SW480 (cell line): ENCODE results near the gene CYSLTR1.
"Not testable (repeated sequence)": the region's sequence is repeated elsewhere in the genome, so short reads cannot be mapped to it uniquely, and the experiment has no call there.

Experiments
- DNase-seq: peaks from one replicate; pipeline ENCODE4 v3.0.0-alpha.2; 2016; ENCODE audit warnings: low spot score

Gene CYSLTR1

DNA sequence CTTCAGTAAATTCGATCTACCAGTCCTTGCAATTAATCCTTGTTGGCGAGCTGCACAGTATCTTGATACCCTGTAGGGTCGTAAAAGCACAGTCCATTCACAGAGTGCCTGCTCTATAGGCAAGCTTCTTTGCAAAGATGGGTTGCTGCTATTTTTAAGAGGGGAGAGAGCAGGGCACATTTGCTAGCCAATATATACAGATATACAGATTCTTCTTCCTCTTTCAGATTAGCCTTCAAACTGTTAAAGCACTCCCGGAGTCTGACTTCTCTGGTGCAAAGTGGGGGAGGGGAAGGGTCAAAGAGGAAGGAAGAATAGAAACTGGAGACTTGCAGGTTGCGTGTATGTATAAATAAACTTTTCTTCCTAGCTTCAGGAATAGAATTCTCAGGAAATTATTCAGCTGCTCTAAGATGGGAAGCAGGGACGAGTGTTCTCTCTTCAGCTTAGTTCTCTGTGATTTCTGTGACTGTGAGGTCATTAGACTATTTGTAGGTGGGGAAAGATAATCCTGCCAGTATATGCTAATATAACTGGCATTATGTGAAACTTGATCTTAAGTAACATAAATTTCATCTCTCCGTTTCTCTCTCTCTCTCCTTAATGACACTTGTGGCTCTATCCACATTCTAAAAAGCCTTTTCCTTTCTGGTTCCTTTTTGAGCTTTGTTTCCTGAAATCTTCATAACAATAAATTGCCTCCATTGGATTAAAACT lies at the start of gene CYSLTR1:
Gene CYSLTR1 (minus strand): TSS at position 242 of the 717 bp plus-strand sequence. CDS start 53,865 bp downstream, outside the sequence.
- DNase-seq, result no peak

DNA sequence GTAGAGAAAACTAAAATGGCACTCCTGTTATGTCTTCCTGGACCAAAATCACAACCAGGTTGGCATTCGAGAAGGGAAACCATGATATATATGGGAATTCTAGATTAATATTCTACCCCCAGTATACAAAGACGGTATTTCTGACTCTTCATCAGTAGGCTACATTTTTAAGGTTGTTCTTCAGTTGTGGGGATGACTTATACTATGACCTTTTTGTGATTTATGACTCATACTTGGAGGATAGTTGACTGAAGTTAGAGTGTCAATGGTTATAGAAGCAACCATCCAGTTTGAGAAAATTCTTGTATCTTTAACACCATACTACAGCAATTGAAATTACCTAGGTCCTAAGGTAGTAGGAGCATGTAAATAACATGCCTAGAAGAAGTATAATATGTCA lies 49.8 kb upstream of the CYSLTR1 start:
- DNase-seq, result no peak

- DNase-seq, result no peak
Observed at GRCh38 chrX:78375894-78376293, 48.5 kb upstream of the CYSLTR1 start.

DNA sequence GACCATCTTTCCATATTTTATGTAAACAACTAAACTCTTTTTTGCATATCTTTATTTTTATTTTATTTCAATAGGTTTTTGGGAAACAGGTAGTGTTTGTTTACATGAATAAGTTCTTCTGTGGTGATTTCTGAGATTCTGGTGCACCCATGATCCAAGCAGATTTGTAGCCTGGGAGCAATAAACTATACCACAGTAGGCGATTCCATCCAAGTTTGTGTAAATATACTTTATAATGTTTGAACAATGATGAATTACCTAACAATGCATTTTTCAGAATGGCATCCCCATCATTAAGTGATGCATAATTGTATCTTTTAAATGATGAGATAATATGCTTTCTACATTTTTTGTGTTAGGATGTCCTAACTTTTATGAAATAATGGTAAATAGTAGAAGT lies 39.2 kb upstream of the CYSLTR1 start:
- DNase-seq, result no peak

- no peak for DNase-seq
Observed at GRCh38 chrX:78357342-78358055, 30.1 kb upstream of the CYSLTR1 start.

- no peak for DNase-seq
Observed at GRCh38 chrX:78333521-78333920, 6.1 kb upstream of the CYSLTR1 start.

- DNase-seq, result no peak
Observed at GRCh38 chrX:78331708-78332107, 4.3 kb upstream of the CYSLTR1 start.

GRCh38 chrX:78330540-78330939 lies 3.1 kb upstream of the CYSLTR1 start:
- no peak for DNase-seq

- DNase-seq, result no peak
Observed at GRCh38 chrX:78330068-78330467, 2.7 kb upstream of the CYSLTR1 start.

DNA sequence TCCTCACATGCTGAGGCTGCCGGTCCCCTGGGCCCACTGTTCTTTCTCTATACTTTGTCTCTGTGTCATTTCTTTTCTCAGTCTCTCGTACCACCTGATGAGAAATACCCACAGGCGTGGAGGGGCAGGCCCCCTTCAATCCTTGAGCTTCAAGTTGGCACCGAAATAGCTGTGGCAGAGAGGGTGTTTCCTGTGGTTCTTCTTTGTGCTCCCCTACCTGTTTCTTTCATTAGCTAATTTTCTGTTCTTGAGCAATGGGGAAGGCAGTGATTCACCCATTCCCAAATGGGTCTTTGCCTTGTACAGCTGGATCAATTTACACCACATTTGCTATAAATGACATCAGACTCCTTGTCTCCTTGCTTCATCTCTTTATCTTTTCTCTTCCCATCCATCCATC lies 2.1 kb upstream of the CYSLTR1 start:
- DNase-seq, result no peak

- DNase-seq, result no peak
Observed at GRCh38 chrX:78326401-78326800, 1.0 kb downstream of the CYSLTR1 start.

GRCh38 chrX:78322863-78323262 lies 4.5 kb downstream of the CYSLTR1 start:
- DNase-seq, result no peak

GRCh38 chrX:78321809-78322208 lies 5.6 kb downstream of the CYSLTR1 start:
- no peak for DNase-seq

GRCh38 chrX:78316265-78316664 lies 11.1 kb downstream of the CYSLTR1 start:
- DNase-seq, result no peak

DNA sequence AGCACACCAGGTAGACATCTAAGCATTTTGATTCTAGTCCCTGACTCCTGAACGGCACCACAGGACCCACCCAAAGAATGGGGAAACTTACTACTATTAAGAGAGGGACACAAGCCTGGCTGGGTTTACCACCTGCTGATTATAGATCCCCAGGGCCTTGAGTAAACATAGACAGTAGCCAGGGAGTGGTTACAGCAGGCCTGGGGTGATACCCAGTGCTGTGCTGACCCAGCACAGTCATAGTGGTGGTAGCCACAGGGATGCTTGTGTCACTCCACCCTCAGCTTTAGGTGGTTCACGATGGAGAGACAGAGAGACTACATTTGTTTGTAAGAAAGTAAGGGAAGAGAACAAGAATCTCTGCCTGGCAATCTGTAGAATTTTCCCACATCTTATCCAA lies 11.7 kb downstream of the CYSLTR1 start:
- DNase-seq, result no peak

DNA sequence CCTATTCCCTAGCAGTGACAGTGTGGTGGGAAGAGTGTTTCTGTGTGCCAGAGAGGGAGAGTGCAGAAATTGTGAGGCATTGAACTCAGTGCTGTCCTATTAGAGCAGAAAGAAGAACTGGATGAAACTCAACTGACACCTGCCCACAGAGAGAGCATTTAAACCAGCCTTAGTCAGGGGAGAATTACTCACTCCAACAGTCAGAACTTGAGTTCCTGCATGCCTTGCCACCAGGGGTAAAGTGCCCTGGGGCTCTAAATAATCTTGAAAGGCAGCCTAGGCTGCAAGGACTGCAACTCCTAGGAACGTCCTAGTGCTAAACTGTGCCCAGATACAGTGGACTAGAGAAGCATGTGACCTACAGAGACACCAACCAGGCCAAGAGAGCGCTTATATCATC lies 12.8 kb downstream of the CYSLTR1 start:
- DNase-seq, result no peak

DNA sequence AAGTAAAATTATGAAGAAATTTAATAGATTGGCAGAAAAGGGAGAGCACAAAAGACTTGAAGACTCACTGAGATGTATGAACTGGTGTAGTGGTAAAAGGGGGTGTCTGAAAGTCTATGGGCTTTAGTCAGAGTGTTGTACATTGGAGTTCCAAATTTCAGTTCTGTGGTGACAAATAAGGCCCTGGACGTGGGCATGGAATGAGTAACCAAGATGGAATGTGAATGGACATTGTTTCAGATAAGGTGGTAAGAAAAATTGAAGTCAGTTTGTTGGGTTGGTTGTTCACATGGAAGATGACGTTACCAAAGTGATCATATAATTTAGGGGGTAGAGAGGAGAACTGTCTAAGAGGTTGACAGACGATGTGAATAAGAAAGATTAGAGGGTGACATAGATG lies 13.9 kb downstream of the CYSLTR1 start:
- DNase-seq, result no peak

GRCh38 chrX:78307665-78308064 lies 19.7 kb downstream of the CYSLTR1 start:
- no peak for DNase-seq

- DNase-seq, result no peak
Observed at GRCh38 chrX:78303086-78303485, 24.3 kb downstream of the CYSLTR1 start.

GRCh38 chrX:78300933-78301332 lies 26.5 kb downstream of the CYSLTR1 start:
- DNase-seq, result not testable (repeated sequence)

DNA sequence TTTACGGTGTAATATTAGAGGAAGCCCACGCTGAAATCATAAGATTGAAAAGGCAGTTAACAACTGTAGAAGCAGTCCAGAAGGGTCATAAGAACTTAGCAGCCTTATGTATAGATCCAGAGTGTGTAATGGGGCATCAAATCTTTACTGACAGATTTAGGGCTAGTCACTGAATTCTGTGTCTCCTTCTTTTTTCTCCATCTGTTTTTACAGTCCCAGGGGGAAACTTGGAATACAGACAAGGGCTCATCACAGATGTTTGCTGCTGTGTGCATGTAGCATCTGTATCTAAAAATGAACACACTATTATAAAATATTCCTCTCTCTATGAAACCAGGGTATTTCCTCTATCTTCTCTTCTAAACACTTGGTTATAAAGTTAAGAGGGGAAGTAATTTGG lies 43.9 kb downstream of the CYSLTR1 start:
- no peak for DNase-seq

DNA sequence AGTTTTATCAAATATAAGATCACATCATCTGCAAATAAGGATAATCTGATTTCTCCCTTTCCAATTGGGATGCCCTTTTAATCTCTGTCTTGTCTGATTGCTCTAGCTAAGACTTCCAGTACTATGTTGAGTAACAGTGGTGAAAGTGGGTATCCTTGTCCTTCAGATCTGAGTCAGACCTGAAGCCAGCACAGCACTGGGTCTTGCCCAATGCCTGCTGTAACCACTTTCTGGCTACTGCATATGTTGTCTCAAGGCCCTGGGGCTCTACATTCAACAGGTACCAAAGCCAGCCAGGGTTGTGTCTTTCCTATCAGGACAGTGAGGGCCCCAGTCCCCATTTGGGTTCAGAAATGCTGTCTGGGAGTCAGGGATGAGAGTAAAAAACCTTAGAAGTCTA lies 90.3 kb downstream of the CYSLTR1 start:
- DNase-seq, result no peak

DNA sequence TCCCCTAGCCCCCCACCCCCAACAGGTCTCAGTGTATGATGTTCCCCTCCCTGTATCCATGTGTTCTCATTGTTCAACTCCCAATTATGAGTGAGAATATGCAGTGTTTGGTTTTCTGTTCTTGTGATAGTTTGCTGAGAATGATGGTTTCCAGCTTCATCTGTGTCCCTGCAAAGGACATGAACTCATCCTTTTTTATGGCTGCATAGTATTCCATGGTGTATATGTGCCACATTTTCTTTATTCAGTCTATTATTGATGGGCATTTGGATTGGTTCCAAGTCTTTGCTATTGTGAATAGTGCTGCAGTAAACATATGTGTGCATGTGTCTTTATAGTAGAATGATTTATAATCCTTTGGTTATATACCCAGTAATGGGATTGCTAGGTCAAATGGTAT lies 101.4 kb downstream of the CYSLTR1 start:
- not testable (repeated sequence) for DNase-seq
